Measurements from ENCODE around the gene ANXA10. TPM values are rescaled to one million over a fixed set of nuclear protein-coding genes. Genes with fewer than 3 reads are reported as not detected.
"Not testable (repeated sequence)": the region's sequence is repeated elsewhere in the genome, so short reads cannot be mapped to it uniquely, and the experiment has no call there.

Gene ANXA10
- total RNA-seq, 1 donor from 2014 or later: not detected

DNA sequence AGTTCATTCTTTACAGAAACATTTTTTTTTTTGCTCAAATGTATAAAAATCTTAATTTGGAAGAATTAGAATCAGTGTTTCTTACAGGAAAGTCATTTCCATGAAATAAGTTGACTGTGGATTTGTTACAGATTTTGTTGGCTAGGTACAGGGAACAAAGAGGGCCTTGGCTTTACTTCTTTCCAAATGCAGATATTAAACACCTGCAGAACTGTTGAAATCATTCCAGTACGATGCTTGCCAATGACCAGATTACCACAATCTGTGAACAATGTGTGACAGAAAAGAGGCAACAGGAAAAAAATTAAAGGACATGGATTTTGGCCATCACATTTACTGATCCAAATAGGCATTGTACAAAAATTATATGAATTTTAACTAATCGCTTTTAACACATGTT is 70.8 kb downstream of the ANXA10 start:
- ATAC-seq: no peak

DNA sequence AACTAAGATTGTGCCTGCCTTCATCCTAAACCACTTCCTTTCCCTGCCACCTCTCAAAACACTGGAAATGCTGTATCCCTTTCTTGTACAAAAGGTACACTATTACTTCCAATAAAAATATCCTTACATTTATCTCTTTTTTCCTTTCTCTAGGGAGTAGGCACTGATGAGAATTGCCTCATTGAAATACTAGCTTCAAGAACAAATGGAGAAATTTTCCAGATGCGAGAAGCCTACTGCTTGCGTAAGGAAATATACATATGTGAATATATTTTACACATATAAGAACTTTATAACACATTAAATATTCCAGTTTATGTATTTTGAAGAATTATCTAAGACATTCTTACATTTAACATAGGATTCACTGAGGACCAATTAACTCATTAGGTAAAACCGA is 71.7 kb downstream of the ANXA10 start:
- no peak for ATAC-seq

DNA sequence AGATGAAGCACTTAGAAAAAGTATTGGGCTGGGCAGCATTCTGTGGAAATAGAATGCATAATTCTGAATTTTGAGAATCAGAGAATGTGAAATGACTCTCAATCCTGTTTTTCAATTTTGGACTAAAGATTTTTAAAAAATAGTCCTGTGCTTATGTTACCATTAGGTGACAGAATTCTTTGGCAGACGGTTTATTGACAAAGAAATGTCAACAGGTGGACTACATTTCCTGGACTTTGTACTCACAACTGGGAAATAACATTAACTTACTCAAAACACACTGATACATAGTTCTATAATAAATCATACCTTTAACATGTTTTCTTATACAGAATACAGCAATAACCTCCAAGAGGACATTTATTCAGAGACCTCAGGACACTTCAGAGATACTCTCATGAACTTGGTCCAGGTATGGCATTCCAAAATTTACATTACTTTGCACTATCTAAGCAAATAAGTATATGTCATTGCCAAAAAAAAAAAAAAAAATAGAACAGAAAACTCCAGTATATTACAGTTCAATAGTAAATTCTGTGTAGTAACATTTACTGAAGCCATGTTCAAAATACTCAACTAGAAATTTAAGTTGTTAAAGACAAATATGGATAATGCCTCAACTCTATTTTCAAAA is 72.7 kb downstream of the ANXA10 start:
- ATAC-seq: no peak

DNA sequence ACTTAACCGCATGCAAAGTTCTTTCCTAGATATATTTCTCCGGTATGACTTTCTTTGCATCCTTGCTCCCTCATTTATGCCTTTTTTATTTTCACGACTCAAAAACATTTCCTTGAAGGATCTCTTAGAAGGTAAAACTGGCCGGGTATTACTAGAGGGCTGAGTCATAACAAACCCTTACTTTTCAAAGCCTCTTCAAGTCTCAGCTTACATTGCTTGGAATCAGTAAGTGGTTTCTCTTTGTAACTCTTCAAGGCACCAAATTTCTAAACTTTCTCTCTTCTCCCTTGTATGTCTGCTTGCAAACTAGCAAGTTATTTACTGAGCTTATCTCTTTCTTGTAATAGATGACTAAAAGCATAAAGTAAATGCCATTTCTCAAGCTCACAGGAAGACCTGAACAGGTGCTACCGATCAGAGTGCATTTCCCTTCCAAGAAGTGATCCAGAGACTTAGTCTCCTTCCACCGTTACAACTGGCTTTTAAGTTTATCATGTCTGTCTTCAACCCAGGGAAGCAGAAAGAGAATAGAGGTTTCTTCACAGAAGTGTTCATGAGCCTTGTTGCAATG is 75.5 kb downstream of the ANXA10 start:
- ATAC-seq: no peak

DNA sequence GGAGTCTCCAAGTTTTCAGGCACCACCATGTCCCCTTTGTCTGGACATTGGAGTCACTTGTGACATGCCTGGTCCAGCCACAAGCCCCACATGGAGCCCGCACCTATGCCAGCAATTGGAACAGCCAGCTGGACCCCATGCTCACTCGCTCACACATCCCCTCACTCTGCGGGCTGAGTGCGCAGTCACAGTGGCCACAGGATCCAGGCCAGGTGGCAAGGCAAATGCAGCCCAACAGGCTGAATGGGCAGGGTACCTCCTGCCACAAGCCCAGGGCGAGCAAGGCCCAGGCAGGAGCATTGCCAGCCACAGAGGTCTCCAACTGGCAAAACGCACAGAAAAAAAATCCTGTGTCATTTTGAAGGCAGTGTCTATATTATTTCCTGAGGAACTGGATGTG is 82.0 kb downstream of the ANXA10 start:
- ATAC-seq: no peak

DNA sequence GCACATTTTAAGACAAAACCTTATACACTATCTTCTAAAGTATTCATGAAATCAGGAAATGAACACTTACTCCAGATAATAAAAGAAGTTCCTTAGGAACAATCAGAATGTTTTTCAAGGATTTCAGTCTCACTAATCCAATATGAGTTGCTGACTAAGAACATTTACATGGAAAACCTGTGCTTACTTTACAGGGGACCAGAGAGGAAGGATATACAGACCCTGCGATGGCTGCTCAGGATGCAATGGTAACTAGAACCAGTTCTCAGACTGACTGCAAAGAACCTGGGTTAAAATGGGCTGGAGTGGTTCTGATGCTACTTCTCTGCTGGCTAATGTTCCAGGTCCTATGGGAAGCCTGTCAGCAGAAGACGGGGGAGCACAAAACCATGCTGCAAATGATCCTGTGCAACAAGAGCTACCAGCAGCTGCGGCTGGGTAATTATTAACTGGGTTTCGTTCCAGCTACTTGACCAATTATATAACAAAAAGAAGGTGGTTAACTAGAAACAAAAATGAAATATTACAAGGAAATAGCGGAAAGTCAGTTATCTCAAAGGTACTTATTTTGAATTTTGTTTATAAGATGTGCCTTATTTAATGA is 85.3 kb downstream of the ANXA10 start:
- no peak for ATAC-seq

DNA sequence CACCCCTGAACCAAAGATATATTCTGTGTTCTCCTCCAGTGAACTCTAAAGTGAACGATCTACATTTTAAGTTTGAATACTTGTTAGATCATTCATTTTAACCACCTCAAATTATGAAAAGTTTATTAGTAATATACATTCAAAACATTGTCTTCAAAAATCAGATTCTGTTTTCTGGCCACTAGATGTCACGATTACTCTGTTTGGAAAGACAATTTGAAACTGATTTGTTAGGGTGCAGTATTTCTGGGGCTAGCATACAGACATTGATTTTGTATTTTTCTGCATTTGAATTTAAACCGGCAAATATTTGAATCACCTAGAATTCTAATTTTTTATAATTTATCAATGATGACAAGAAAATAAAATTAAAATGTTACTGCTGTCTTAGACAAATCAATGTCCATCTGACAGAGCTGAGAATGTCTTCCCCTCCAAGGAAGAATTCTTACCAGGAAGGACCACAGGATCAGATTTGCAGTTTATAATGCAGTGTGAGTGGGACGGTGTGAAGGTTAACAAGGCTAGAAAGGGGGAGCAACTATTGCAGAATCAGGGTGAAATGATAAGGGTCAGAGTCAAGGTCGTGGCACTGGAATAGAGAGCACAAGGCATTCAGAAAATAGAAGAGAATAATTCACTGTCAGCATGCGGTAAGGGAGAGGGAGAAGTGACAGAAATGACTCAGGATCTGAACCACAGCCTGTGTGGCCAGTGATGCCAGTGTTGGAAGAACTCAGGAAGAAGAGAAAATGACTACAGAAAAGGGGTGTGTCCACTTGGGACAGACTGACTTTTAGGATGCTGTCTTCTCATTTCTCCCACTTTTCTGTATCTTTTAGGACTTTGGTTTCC is 91.6 kb downstream of the ANXA10 start:
- ATAC-seq: no peak

DNA sequence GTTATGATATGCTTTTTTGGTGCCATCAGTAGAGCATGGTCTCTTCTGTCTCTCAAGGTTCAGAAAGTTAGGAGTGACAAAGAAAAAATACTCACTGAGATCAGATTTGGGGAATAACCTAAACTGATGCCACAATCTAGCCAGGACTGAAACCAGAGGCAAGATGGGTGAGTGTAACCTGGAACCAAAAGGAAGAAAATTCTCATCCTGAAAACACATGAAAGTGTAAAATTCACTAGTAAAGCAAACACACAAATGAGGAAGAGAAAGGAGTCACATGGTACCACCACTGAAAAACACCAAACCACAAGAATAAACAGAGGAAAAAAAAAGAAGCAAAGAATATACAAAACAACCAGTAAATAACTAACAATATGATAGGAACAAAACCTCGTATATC is 96.4 kb downstream of the ANXA10 start:
- no peak for ATAC-seq

DNA sequence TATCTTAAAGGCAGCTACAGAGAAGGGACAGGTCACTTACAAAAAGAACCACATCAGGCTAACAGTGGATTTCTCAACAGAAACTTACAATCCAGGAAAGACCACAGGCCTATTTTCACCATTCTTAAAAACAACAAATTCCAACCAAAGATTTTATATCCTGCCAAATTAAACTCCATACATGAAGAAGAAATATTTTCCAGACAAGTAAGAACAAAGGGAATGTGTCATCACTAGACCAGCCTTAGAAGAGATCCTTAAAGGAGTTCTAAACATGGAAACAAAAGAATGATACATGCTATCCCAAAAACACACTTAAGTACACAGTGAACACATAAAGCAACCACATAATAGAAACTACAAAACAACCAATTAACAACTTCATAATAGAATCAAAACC is 105.6 kb downstream of the ANXA10 start:
- no peak for ATAC-seq

DNA sequence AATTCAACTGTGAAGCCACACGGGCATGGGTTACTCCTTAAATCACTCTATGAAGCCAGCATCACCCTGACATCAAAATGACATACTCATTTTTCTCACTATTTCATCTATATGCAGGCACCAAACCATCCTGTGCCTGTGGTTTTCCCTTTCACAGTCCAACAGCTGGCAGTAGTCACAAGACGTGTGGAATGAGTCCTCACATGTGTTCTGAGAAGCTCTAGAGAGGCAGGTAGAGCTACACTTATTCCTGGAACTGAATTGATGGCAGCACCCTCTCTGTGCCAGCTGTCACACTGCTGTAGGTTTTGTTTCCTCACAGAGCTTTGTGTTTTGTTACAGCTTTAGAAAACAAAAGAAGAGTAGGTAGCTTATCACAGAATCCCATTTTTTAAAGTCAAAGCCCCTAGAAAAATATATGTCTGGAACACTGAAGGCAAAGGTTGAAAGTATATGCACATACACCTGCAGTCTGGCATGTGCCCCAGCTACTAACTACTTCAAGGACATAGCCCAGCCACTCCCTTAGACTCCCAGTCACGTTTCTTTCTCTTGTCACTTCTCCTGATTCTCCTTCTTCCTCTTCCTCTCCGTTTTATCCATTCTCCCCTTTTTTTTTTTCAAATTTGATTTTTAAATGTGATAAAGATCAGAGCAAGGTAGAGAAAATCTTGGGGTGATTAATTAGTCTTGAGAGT is 107.1 kb downstream of the ANXA10 start:
- no peak for ATAC-seq

DNA sequence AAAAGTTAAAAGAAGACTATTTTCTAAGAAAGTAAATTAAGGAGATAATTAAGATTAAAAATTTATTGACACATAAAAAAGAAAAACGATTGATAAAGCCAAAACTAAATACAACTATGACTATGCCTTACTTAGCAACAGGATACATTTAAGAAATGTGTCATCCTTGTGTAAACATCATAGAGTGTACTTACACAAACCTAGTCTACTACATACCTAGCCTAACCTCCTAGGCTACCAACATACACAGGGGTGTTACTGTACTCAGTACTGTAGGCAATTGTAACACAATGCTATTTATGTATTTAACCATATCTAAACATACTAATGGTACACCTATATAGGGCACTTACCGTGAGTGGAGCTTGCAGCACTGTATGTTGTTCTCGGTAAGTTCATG is 108.3 kb downstream of the ANXA10 start:
- ATAC-seq: peak; percentile 67

DNA sequence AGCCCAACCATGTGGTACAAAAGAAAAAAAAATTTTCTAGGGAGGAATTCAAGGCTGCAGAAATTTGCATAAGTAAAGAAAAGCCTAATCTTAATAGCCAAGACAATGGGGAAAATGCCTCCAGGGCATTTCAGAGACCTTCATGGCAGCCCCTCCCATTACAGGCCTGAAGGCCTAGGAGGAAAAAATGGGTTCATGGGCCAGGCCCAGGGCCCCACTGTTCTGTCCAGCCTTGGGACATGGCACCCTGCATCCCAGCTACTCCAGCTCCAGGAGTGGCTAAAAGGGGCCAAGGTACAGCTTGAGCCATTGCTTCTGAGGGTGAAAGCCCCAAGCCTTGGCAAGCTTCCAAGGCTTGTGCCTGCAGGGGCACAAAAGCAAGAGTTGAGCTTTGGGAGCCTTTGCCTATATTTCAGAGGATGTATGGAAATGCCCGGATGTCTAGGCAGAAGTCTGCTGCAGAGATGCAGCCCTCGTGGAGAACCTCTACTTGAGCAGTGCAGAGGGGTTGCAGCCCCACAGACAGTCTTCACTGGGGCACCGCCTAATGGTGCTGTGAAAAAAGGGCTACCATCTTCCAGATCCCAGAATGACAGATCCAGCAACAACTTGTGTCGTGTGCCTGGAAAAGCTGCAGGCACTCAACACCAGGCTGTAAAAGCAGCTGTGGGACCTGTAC is 111.0 kb downstream of the ANXA10 start:
- no peak for ATAC-seq

DNA sequence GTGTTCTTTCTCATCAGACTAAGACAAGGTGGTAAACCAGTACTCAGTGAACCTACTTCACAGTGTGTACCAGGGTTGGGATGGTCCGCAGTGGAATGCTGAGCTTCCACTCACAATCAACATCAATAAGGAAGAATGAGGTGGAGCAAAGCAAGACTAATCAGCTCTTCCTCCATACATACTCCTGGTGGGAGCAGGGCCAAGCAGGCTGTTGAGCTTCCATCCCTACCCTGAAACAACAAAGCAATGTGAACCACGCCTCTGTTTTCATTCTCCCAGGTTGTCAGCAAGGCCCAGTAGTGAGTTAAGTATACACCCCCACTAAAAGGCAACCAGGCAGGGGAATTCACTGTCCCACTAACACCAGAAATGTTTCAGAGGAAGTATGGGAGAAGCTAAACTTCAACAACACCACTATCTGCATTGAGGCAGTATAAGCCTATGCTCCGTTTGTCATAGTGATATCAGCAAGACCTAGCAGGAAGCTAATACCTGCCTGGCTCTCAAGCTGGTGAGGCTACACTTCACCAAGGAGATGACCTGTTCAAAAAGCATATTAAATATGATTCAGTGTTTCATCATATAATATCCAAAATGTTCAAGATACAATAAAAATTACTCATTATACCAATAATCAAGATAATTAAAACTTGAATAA is 116.7 kb downstream of the ANXA10 start:
- ATAC-seq: no peak

DNA sequence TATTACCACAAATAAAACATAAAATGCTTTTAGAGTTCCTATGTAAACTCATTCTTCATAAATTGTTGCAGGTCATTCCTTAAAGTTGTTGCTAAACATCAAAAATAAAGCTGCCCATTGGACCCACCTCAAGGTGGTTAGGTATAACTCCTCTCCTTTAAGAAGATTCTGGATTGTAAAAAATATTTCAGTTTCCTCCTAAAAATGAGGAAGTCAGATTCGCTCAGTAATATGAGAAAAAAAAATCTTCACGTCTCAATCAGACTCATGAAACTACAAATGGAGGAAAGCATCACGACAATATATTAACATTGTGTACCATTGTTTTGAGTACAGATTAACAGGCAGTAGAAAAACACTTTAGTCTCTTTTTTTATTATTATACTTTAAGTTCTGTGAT is 120.3 kb downstream of the ANXA10 start:
- ATAC-seq: no peak

DNA sequence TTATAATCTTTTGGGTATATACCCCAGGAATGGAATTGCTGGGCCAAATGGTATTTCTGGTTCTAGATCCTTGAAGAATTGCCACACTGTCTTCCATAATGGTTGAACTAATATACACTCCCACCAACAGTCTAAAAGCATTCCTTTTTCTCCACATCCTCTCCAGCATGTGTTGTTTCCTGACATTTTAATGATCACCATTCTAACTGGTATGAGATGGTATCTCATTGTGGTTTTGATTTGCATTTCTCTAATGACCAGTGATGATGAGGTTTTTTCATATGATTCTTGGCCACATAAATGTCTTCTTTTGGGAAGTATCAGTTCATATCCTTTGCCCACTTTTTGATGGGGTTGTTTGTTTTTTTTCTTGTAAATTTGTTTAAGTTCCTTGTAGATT is 121.2 kb downstream of the ANXA10 start:
- not testable (repeated sequence) for ATAC-seq

DNA sequence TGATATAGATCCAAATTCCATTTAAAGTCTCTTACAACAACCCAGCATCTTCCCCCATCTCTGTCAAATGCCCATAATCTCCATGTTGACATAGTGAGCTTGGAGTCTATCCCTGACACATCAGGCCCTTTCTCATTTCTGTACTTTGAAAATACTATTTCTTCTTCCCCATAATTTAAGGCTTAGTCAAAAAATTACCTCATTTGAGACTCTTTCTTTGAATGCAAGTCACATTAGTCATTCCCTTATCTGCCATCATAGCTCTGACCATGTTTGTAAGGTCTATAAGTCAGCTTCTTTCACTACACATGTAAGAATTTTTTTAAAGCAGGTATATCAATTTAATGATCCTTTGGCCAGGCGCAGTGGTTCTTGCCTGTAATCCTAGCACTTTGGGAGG is 126.3 kb downstream of the ANXA10 start:
- ATAC-seq: no peak

DNA sequence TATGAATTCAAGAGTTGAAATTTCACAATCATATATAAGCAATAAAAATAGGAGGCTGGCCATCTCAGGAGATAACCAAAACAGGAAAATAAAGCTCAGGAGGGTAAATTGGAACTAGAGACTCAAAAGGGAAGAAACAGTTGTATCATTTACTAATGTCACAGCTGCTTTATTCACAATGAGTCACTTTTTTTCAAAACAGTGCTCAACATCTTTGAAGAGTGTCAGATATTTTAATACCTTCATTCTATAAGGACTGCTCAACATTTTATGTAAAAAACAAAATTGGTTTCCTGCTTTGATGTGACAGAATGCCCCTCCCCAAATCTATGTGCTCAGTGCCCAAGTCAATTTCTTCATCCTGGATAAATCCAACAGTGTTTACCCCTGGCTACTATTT is 128.6 kb downstream of the ANXA10 start:
- ATAC-seq: no peak

DNA sequence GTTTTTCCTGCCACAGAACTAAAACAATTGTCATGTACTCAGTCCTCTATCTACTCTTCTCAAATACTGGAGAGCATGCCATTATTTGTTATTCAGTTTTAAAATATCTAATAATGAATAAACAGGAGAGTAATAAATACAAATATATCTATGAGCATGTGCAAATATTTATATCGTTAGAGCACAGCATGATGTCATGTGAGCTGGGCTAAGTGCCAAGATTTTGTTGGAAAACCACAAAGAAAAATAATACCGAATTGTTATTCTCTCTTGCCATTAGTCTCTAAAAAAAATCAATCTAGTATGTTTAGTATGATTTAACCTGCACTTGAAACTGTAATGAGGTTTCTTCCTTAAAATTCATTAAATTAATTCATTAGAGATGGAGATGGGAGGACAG is 129.0 kb downstream of the ANXA10 start:
- ATAC-seq: no peak
